ENCODE results near the gene EXOC5. TPM values are rescaled to one million over a fixed set of nuclear protein-coding genes. Genes with fewer than 3 reads are reported as not detected.

EXOC5 gene
- total RNA-seq, 2 donors from 2014 or later: 101 to 107 TPM

DNA sequence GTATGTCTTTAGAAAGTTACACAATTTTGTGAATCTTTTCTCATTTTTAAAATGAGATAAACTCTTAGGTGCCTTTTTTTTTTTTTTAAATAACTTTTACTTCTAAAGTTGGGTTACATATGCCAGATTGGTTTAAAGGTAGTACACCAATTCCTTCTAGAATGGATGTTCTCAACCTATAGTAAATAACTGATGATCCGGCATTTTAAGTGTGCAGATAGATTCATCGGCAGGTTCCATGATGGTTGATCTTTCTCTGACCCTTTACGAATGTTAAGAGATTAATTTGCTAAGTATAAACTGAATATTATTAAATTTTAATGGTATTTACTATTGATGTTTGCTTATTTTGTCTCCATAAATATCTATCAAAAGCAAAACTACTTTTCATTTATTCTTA lies 8.4 kb upstream of the EXOC5 start:
- H3K4me3 ChIP-seq (ENCODE audit: low read length): no peak overlapping the region
- no peak overlapping the region for H3K9ac ChIP-seq (ENCODE audit: extremely low read depth, low read length, poor library complexity, severe bottlenecking)
- Mint-ChIP-seq H3K27ac (no peak overlapping the region), H3K9me3 (no peaks in the 10 kb centered on the region), H3K4me1 (peaks cover 12% of the 10 kb centered on the region), H3K36me3 (ENCODE audit: low read depth) (peaks cover 39% of the 10 kb centered on the region), H3K4me3 (no peak overlapping the region), H3K27me3 (ENCODE audit: insufficient read depth) (no peaks in the 10 kb centered on the region)
- H3K27me3 ChIP-seq (ENCODE audit: control insufficient read depth, insufficient read depth, low read length, poor library complexity, severe bottlenecking): no peaks in the 10 kb centered on the region
- H3K36me3 ChIP-seq (ENCODE audit: control insufficient read depth, insufficient read depth, low read length): peaks cover 64% of the 10 kb centered on the region
- TF ChIP-seq CTCF (conservative IDR thresholded peaks at IDR 0.05): no peak
- no peak for DNase-seq
- WGBS, 2 experiments (ENCODE audit: insufficient coverage in 1 of 2, insufficient read length in 1 of 2): 87% methylated on average over 3 of the region's 3 CpGs; no CpG with 5 or more reads in 1 of the 2 experiments
- H3K27ac ChIP-seq (ENCODE audit: low read depth, low read length): no peak overlapping the region
- peaks cover 3% of the 10 kb centered on the region for H3K4me1 ChIP-seq (ENCODE audit: control insufficient read depth, insufficient read depth, low read length)
- H3K9me3 ChIP-seq (ENCODE audit: control insufficient read depth, low read length): no peaks in the 10 kb centered on the region

GRCh38 chr14:57275023-57275664 lies 6.4 kb upstream of the EXOC5 start:
- H3K27me3 Mint-ChIP-seq (ENCODE audit: insufficient read depth): no peaks in the 10 kb centered on the region
- Histone ChIP-seq H3K27ac (ENCODE audit: low read depth, low read length) (no peak overlapping the region), H3K9me3 (ENCODE audit: control insufficient read depth, low read length) (no peaks in the 10 kb centered on the region), H3K9ac (ENCODE audit: extremely low read depth, low read length, poor library complexity, severe bottlenecking) (no peak overlapping the region), H3K4me1 (ENCODE audit: control insufficient read depth, insufficient read depth, low read length) (peaks cover 3% of the 10 kb centered on the region), H3K4me3 (ENCODE audit: low read length) (no peak overlapping the region), H3K36me3 (ENCODE audit: control insufficient read depth, insufficient read depth, low read length) (peaks cover 49% of the 10 kb centered on the region), H3K27me3 (ENCODE audit: control insufficient read depth, insufficient read depth, low read length, poor library complexity, severe bottlenecking) (no peaks in the 10 kb centered on the region)
- H3K27ac Mint-ChIP-seq: no peak overlapping the region
- WGBS, 2 experiments (ENCODE audit: insufficient coverage in 1 of 2, insufficient read length in 1 of 2): 91 to 100% methylated on average over 2 of the region's 2 CpGs
- no peaks in the 10 kb centered on the region for H3K9me3 Mint-ChIP-seq
- peaks cover 29% of the 10 kb centered on the region for H3K36me3 Mint-ChIP-seq (ENCODE audit: low read depth)
- no peak for DNase-seq
- H3K4me3 Mint-ChIP-seq: no peak overlapping the region
- TF ChIP-seq CTCF (conservative IDR thresholded peaks at IDR 0.05): no peak
- peaks cover 26% of the 10 kb centered on the region for H3K4me1 Mint-ChIP-seq

DNA sequence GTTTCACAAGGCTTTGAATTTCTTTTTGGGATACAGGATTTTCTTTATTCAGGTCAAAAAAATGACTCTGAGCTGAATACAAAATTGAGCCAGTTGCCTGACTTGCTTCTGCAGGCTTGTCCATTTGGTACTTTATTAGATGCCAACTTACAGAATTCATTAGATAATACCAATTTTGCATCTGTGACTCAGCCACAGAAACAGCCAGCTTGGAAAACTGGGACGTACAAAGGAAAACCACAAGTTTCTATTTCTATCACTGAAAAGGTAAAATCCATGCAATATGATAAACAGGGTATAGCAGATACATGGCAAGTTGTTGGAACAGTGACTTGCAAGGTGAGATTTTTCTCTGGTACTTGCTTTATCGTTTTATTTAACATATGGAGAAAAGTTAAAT lies 5.8 kb upstream of the EXOC5 start:
- DNase-seq: no peak
- no peaks in the 10 kb centered on the region for H3K27me3 ChIP-seq (ENCODE audit: control insufficient read depth, insufficient read depth, low read length, poor library complexity, severe bottlenecking)
- no peak for TF ChIP-seq CTCF (conservative IDR thresholded peaks at IDR 0.05)
- 90% methylated on average over 2 of the region's 2 CpGs; no CpG with 5 or more reads in 1 of the 2 experiments for WGBS, 2 experiments (ENCODE audit: insufficient coverage in 1 of 2, insufficient read length in 1 of 2)
- no peak overlapping the region for H3K4me3 ChIP-seq (ENCODE audit: low read length)
- peaks cover 3% of the 10 kb centered on the region for H3K9me3 Mint-ChIP-seq
- peaks cover 47% of the 10 kb centered on the region for H3K36me3 ChIP-seq (ENCODE audit: control insufficient read depth, insufficient read depth, low read length)
- no peak overlapping the region for H3K27ac ChIP-seq (ENCODE audit: low read depth, low read length)
- H3K4me1 Mint-ChIP-seq: peaks cover 24% of the 10 kb centered on the region
- H3K4me3 Mint-ChIP-seq: no peak overlapping the region
- H3K27ac Mint-ChIP-seq: no peak overlapping the region
- H3K9ac ChIP-seq (ENCODE audit: extremely low read depth, low read length, poor library complexity, severe bottlenecking): no peak overlapping the region
- no peaks in the 10 kb centered on the region for H3K27me3 Mint-ChIP-seq (ENCODE audit: insufficient read depth)
- H3K9me3 ChIP-seq (ENCODE audit: control insufficient read depth, low read length): no peaks in the 10 kb centered on the region
- H3K4me1 ChIP-seq (ENCODE audit: control insufficient read depth, insufficient read depth, low read length): no peaks in the 10 kb centered on the region
- H3K36me3 Mint-ChIP-seq (ENCODE audit: low read depth): peaks cover 28% of the 10 kb centered on the region

All from endodermal cell (in vitro differentiated cells).